Left forelimb (tissue), 1 donor: ENCODE data around the gene MALRD1.
"Not testable (repeated sequence)": the region's sequence is repeated elsewhere in the genome, so short reads cannot be mapped to it uniquely, and the experiment has no call there.

Experiments
- DNase-seq: peaks from one replicate; pipeline ENCODE4 v3.0.0-alpha.2; 2018; ENCODE audit warnings: low spot score

Gene MALRD1

DNA sequence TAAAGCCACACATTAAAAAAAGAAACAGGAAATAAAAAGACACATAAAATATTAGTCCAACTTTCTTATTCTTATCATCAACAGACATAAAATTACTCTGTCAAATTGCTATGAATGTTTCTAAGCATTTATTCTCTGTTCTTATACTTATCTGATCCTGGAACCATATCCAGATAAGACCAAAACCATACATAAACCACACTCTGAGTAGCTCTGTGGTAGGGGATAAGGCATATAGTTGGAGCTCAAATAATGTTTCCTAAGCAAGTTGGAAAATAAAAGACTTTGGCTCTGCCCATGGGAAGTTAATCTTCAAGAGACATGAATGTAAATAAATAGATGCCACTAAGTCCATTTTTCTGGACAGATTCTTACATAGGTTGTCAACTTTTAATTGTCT, 664.6 kb downstream of the MALRD1 start:
- DNase-seq = no peak

DNA sequence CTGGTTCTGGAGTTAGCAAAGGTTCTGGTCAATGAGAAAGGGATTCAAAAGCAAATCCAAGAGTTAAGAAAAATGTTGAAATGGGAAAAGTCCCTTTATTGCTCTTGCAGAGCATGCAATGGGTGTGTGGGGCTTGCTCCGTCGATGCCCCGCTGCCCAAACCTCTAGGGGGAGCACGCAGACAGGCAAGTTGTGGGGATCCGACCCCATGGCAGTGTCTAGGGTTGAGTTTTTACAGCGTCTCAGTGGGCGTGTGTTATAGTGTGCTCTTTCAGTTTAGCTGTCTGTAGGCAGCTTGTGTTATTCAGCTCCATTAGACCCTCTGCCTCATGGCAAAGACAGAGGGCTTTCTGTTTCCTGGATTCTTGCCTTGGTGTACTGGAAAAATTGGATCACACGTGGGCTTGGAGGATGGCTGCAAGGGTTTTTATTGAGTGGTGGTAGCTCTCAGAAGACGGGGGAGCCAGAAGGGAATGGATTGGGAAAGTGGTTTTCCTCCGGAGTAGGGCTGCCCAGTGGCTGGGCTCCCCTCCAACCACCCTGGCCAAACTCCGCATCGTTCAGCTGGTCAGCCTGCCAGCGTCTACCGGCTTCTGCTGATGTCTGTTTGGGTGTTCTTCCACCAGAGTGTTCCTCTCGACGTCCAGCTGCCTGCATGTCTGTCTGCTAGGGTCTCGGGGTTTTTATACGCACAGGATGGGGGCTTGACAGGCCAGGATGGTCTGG, 665.4 kb downstream of the MALRD1 start:
- DNase-seq = no peak

DNA sequence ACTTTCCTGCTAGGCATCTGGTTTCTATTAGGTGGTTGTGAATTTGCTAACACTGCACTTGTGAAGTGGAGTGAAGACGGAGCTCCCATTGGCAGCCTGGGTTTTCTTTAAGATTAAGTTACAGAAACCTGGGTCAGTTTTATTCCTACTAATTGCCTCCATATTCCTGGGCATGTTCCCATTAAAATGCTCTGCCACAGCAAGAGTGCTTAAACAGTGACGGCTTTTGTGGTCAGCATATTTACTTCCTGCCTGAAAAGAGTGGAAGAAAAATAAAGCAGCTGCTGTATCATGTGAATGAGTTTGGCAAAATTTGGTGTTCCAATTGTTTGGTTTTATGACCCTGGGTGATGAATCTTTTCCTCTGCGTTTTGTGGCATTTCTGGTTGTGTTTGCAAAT, 670.7 kb downstream of the MALRD1 start:
- DNase-seq = no peak

DNA sequence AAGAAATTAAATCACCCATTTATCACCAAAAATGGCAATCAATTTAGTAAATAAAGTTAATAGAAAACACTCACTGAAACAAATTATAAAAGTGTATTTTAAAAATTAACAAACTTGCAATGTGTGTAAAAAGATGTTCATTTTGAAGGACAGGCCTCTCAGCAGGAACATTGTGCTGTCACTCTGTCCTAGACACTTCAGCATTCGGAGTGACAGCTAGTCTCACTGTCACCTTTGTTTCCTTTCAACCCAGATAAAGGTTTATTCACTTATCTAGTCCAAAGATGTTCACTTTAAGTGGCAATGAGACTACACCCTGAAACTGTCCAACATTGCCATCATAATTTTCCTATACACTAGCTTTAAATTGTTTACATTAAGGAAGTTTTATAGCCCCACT, 675.7 kb downstream of the MALRD1 start:
- no peak for DNase-seq

DNA sequence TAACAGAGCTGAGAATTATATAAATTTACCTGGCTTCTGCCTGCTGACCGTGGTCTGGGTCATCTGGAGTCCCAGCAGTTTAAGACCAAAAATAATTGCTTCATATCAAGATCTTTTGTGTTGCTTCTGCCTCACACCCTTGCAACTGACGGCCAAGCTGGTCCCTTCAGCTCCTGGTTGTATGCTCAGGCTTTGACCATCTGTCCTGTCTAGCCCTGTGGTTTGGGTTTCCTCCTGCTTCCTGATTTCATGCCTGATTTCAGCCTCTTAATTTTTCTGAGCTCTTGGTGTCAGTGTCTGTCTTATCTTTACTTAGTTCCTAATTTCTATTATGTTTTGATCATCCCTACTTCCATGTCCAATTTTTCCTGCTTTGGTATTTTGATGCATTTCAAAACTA, 679.8 kb downstream of the MALRD1 start:
- no peak for DNase-seq

DNA sequence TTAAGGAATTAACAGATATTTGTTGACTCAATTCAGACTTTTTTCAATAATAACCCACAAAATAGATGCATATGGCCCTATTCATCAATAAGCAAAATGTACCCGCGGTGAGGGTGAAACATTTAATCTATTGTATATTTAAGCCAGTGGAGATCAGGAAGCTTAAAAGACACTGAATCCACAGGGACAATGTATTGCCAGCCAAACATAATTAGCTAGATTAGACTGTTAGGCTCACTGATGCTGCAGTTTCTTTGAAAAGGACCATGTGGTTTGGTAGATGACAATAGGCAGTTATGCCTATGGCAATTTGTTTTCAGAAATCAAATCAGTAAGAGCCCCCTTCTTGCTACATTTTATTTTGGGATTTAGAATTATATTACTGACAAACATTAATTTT, 680.4 kb downstream of the MALRD1 start:
- DNase-seq = no peak

DNA sequence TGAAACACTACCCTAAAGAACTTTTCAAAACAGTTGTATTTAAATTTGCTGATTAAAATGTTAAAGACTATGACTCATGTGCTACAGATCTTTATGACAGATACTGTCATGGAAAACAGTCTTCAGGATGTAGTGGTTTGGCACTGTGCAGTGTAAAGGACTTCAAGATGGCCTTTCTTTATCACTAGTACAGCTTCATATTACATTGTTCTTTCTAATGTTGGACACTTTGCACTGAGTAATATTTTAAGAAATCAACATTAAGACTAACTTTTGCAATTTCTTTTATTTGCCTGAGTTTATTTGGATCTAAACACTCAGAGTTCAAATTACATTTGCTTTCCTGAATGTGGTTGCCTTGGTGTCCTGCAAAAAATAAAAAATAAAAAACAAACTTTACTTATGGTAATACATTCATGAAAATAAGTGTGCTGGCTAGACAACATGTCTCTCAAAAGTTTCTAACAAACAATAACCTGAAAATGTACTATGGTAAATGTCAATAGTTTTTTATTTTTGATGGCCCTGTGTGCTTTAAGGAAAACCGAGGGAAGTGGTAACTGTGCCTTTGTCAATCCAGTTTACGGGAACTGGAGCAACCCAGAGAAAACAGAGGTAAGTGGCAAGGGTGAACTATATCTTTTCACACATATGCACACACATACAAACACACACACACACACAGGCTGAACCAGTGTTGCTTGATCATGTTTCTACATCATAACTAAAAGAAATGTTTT, 681.7 kb downstream of the MALRD1 start:
- no peak for DNase-seq

DNA sequence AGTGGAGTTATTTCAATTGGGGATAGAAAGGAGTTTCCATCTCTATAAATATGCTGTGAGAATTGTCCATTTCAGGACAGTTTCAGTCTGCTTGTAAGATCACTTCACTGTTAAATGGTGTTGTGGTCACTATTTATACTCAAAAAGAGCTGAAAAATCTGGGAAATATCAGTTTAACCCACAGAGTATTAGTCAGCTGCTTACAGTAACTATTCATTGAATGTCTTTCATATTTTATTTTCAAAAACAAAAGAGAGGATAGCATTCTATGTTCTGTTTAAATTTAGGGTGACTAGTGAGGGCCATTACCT, 682.3 kb downstream of the MALRD1 start:
- DNase-seq = no peak

DNA sequence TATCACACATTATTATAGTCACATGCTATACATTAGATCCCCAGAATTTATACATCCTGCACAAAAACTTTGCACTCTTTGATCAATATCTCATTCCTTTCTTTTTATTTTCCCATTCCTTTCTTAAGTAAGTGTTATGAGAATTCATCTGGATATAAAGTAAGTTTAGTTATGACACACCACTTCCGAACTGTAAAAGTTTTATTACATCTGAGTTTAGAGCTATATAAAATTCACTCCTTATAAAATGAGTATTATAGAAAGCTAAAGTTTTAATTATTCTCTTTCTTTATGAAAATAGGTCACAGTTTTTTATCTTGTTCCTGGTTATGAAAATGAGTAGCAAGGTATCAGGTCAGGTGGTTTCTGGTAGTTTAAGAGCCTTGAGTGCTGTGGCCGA, 683.0 kb downstream of the MALRD1 start:
- DNase-seq = no peak

DNA sequence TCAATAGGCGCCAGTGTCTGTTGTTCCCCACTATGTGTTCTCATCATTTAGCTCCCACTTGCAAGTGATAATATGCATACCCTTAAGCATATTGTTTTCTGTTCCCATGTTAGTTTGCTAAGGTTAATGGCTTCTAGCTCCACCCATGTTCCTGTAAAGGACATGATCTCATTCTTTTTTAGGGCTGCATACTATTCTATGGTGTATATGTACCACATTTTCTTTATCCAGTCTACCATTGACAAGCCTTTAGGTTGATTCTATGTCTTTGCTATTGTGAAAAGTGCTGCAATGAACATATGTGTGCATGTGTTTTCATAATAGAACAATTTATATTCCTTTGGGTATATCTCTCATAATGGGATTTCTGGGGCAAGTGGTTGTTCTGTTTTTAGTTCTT, 689.8 kb downstream of the MALRD1 start:
- no peak for DNase-seq

DNA sequence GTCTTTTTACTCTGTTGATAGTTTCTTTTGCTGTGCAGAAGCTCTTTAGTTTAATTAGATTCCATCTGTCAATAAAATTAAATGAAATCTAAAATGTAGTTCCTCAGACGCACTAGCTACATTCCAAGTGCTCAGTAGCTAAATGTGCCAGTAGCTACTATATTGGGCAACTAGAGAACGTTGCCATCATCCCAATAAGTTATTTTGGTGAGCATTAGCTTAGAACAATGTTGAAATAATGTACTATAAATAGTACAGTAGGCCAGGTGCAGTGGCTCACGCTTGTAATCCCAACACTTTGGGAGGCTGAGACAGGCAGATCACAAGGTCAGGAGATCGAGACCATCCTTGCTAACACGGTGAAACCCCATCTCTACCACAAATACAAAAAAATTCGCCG, 690.6 kb downstream of the MALRD1 start:
- DNase-seq = not testable (repeated sequence)

DNA sequence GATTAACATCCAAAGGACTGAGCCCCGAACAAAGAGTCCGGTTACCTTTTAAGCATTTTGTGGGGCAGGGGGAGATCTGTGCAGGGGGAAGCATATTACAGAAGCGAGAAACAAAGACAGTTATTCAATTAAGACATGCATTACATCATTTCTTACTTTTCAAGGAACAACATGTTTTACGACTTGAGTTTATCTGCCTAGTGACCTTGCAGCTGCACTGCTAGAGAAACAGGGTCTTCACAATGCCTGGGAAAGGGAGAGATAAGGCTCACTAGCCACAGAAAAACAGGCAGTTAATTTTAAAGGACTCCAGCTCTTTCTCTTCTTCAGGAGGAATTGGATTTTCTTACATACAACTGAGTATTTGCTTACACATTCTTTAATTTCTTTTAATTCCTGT, 693.5 kb downstream of the MALRD1 start:
- DNase-seq = not testable (repeated sequence)

DNA sequence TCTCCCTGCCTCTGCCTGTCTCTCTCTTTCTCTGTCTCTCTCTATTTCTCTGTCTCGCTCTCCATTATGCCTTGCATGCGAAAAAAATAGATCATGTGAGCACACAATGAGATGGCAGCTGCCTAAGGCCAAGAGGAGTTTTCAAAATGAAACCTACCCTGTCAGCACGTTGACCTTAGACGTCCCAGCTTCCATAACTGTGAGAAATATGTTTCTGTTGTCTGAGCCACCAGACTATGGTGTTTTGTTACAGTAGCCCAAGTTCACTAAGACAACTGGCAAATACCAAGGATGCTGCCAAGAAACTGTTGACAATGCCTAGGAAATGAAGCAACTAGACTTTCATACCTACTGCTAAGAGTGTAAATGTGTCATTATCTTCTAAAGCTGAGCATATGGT, 697.1 kb downstream of the MALRD1 start:
- no peak for DNase-seq

DNA sequence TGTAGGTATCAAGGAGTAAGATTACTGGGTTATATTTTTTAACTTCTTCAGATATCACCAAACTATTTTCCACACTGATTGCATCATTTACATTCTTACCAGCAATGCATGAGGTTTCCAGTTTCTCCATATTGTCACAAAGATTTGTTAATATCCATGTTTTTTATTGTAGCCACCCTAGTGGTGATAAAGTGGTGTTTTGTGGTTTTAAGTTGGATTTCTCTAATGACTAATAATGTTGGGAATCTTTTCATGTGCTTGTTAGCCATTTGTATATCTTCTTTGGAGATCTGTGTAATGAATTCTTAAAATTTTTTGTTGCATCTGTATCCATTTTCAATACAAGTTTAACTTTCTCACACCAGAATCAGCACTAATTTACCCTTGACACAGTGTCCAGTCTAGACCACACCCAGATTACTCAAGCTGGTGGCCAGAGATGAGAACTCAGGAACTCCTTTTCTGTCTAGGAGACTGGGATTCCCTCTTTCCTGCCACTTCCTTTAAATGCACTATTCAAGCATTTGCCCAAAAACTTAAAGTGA, 700.7 kb downstream of the MALRD1 start:
- no peak for DNase-seq

DNA sequence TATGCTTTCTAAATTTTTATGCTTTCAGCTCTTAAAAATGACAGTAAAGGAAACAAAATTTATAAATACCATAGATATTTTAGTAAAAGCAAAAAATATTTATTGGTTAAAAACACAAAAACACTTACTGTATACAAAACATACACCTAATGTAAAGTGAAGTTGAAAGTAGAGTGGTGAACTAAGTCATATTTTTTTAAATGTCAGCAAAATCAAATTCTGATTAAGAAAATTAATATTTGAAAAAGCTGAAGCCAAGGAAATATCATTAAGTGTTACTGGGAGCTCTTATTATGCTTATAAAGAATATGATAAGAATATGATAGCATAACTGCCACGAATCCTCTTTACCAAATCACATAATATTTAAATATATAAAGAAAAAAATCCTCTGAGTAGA, 702.4 kb downstream of the MALRD1 start:
- no peak for DNase-seq

DNA sequence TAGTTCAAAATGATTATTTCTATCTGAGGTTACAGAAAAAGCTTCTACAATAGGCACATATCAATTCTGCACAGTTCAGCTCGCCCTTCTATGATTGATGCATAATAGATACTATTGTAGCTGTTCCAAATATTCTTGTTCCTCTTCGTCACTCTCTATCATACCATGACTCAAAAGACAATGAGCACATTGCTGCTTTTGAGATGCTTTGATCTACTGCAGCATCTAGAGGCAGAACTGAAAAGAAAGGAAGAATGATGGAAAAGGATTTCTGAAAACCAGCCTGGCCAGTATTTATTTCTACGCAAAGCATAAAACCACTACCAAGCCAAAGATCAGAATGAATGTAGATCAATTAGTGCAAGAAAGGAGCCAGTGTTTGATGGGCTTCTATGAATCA, 708.3 kb downstream of the MALRD1 start:
- DNase-seq = no peak

DNA sequence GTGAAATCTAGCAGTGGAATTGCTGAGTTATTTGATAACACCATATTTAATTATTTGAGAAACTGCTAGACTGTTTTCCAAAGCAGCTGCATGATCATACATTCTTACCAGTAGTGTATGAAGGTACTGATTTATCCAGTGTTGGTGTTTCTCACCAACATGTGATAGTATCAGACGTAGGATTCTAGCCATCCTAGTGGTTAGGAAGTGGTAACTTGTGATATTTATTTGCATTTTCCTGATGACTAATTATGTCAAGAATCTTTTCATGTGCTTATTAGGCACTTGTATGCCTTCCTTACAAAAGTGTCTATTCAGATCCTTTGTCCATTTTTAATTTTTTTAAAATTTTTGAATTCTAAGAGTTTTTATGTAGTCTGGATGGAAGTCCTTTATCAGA, 713.4 kb downstream of the MALRD1 start:
- no peak for DNase-seq

DNA sequence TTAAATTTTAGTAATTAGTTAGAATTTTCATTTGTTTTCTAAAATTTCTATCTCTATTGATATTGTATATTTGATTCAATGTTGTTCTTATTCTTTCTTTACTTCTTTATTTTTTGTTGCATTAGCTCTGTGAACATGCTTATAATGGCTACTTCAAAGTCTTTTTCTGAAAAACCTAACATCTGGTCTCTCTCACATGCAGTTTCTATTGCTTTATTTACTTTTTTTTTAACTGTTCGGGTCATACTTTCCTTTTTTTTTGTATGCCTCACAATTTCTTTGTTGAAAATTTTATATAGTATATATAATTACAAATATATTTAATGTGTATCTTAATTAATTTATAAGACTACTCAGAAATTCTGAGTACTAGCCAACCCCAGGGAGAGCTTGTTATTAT, 715.5 kb downstream of the MALRD1 start:
- DNase-seq = no peak

DNA sequence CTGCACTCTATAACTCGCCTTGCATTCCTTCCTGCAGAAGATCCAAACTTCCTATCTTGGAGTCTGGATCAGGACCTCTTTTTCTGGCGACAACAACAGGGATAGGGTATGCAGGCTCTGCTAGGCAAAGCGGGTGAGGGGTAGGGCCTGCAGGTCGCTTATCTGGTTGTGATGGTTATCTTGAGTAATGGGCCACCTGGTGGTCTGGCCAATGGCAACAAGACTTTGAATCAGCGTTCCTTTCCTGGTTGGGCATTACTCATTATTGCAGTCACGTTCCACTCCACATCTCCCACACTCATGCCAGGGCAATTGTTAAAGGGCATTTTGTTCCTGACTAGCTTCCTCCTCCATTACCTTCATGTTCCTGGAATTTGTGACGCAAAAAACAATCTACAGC, 719.3 kb downstream of the MALRD1 start:
- no peak for DNase-seq

DNA sequence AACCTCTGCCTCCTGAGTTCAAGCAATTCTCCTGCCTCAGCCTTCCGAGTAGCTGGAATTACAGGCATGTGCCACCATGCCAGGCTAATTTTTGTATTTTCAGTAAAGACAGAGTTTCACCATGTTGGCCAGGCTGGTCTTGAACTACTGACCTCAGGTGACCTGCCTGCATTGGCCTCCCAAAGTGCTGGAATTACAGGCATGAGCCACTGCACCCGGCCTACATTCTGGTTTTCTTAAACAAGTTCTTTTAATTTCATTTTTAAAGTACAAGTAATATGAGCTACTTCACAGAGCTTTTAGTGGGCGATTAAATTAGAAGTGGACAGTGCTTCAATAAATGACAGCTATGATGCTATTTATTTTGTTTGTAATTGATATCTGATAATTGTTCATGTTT, 721.2 kb downstream of the MALRD1 start:
- not testable (repeated sequence) for DNase-seq

DNA sequence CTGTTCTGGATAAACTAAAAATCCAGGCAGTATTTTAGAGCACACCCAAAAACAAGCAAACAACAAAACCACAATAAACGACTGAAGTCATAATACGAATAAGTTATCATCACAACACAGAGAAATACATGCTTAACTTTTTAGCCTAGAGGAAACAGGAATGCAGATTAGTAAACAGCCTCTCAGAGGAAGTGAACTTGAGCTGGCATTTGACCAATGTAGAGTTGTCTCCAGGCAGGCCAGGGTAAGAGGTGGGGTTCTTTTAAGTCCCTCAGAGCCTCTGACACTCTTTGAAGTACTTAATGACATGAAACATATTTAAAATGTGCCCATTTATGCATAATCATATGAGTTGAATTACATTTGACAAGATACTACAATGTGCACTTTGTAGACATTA, 724.4 kb downstream of the MALRD1 start:
- DNase-seq = no peak

DNA sequence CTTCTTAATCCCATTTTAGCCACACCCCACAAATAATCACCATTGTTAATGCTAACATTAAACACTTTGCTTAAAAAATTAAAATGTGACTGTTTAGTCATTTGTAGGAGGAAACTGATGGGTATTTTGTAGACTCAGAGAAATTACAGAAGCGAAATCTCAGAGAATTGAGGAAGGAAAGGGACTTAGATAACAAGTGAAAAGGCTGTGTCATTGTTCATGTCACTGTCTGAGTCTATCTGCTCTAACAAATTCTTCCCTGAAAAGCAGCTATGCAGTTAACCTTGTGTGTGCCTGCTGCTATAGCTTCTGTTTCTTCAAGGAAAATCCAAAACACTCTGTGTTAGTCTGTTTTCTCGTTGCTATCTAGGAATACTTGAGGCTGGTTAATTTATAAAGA, 726.7 kb downstream of the MALRD1 start:
- no peak for DNase-seq

DNA sequence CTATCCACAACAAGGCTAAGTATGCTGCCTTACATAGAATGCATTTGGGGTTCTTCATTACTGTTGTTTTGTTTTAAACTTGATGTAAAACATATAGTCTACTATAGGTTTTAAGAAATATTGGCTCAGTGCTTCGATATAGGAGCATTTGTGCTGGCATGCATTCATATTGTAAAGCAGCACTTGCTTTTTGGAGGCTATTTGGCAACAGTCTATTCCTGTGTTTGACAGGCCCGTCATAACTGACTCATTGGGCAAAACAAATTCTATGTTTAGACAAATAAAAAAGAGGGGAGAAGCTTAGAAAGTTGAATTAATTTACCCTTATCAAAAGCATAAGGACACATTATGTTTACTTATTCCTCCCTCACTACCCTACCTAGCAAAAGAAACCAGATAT, 729.2 kb downstream of the MALRD1 start:
- no peak for DNase-seq

DNA sequence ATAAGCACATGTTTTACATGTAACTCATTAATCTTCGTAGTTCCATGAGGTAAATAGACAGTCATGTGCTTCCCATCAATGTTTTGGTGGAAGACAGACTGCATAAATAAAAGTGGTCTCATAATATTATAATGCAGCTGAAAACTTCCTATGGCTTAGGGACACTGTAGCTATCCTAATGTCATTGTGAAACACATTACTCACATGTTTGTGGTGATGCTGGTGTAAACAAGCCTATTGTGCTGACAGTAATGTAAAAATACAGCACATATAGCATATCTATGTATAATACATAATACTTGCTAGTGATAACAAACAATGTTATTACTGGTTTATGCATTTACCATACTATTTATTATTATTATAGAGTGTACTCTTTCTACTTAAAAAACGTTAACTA, 730.4 kb downstream of the MALRD1 start:
- no peak for DNase-seq
